OCI-LY7 (cell line): ENCODE data around the gene PHACTR4. TPM values are rescaled to one million over a fixed set of nuclear protein-coding genes. Genes with fewer than 3 reads are reported as not detected.

Experiments used
- BruUV-seq: library from RNA; stranded (reverse); fragments of 400-500 nt; replicated peaks from 2 replicates; lab custom pipeline; 2021; lab: Mats Ljungman, UMichigan
- CTCF ChIA-PET: fragments of 300-600 bp; sonication (Branson Sonifier 250); formaldehyde crosslinking; loops from one replicate; lab custom pipeline; 2022; ENCODE audit warnings: antibody characterized with exemption; ENCODE audit not compliant: unreplicated experiment; lab: Charles Lee
- POLR2A ChIA-PET: fragments of 300-600 bp; sonication (Branson Sonifier 250); formaldehyde crosslinking; loops from one replicate; lab custom pipeline; 2022; ENCODE audit warnings: antibody characterized with exemption; lab: Charles Lee
- DNase-seq: peaks from one replicate; pipeline ENCODE4 v3.0.0-alpha.2; 2015; ENCODE audit warnings: low spot score
- H2AFZ ChIP-seq: fragments of 200-600 bp; sonication (generic), shearing (Covaris generic); 2 replicates; pipeline ENCODE4 v1.6.1; 2014; ENCODE audit warnings: mild to moderate bottlenecking, antibody characterized with exemption, low read length, moderate library complexity
- H3K27ac ChIP-seq: fragments of 200-600 bp; sonication (generic); 2 replicates; pipeline ENCODE4 v1.5.1; 2014; ENCODE audit warnings: mixed run types, low read depth, mild to moderate bottlenecking, moderate library complexity, low read length, inconsistent platforms; ENCODE audit not compliant: poor library complexity, severe bottlenecking
- H3K36me3 ChIP-seq: fragments of 200-600 bp; sonication (generic); 2 replicates; pipeline ENCODE4 v1.6.1; 2014; ENCODE audit warnings: mild to moderate bottlenecking, antibody characterized with exemption, low read length, moderate library complexity, mixed read lengths; ENCODE audit not compliant: insufficient read depth
- H3K4me1 ChIP-seq: fragments of 200-600 bp; sonication (generic); 2 replicates; pipeline ENCODE4 v1.5.1; 2014; ENCODE audit warnings: mild to moderate bottlenecking, low read length; ENCODE audit not compliant: insufficient read depth, poor library complexity, severe bottlenecking
- H3K4me2 ChIP-seq: fragments of 200-600 bp; sonication (generic); 2 replicates; pipeline ENCODE4 v1.6.1; 2014; ENCODE audit warnings: mild to moderate bottlenecking, low read length
- H3K4me3 ChIP-seq: fragments of 200-600 bp; sonication (generic); 2 replicates; pipeline ENCODE4 v1.5.1; 2014; ENCODE audit warnings: mild to moderate bottlenecking, low read depth, low read length; ENCODE audit not compliant: poor library complexity, severe bottlenecking
- H3K79me2 ChIP-seq: fragments of 200-600 bp; sonication (generic); 2 replicates; pipeline ENCODE4 v1.6.1; 2016; ENCODE audit warnings: low read depth, mild to moderate bottlenecking, low read length, moderate library complexity, mixed read lengths; ENCODE audit not compliant: insufficient read depth
- H3K9me2 ChIP-seq: fragments of 200-600 bp; sonication (generic); 2 replicates; pipeline ENCODE4 v1.6.1; 2016; ENCODE audit warnings: mild to moderate bottlenecking, low read length, mixed read lengths; ENCODE audit not compliant: insufficient read depth
- H3K9me3 ChIP-seq: fragments of 200-600 bp; sonication (generic); 2 replicates; pipeline ENCODE4 v1.6.1; 2014; ENCODE audit warnings: mild to moderate bottlenecking, mixed run types, low read length, mixed read lengths
- H4K20me1 ChIP-seq: fragments of 200-600 bp; sonication (generic); 2 replicates; pipeline ENCODE4 v1.6.1; 2014; ENCODE audit warnings: mild to moderate bottlenecking, antibody characterized with exemption, low read length, moderate library complexity, mixed read lengths; ENCODE audit not compliant: insufficient read depth
- EZH2phosphoT487 ChIP-seq: fragments of 200-600 bp; sonication (generic); IDR thresholded peaks from 2 replicates; pipeline ENCODE4 v1.6.1; 2018; ENCODE audit warnings: low read depth, borderline replicate concordance, mild to moderate bottlenecking, mixed run types, antibody characterized with exemption, low read length, moderate library complexity, mixed read lengths
- intact Hi-C: fragments of 100-400 bp; cut with micrococcal nuclease; formaldehyde crosslinking; loops from one replicate; pipeline ENCODE4 v1.10.0; 2022; ENCODE audit not compliant: unreplicated experiment
- total RNA-seq, 2 experiments: library from RNA; depleted of rRNA in 1 of 2; stranded (reverse); fragments of >200 nt in 1 of 2; shearing (Covaris generic) in 1 of 2; gene quantifications; 2 replicates each; pipeline ENCODE4 v1.2.3, GENCODE V29; 2014 to 2022
- TF ChIP-seq, protein P1 (sequence below): fragments of 200-600 bp; sonication (generic); conservative IDR thresholded peaks from 2 replicates; pipeline ENCODE4 v1.5.1; 2014; ENCODE audit warnings: mild to moderate bottlenecking, antibody characterized with exemption, low read length, moderate library complexity, mixed read lengths

PHACTR4 gene
- total RNA-seq, 2 experiments from 2014 or later = 17.8 to 44.9 TPM

GRCh38 chr1:28456078-28456477 lies 86.5 kb downstream of the PHACTR4 start:
- DNase-seq = peak; percentile 40
- no TSS peak for BruUV-seq
- Histone ChIP-seq H2AFZ (no peak overlapping the region), H3K36me3 (peaks cover 11% of the 10 kb centered on the region; the same call in 1 of the 2 replicates), H4K20me1 (no peaks in the 10 kb centered on the region), H3K79me2 (no peaks in the 10 kb centered on the region), H3K4me1 (peaks cover 11% of the 10 kb centered on the region), H3K4me3 (no peak overlapping the region), H3K9me3 (no peaks in the 10 kb centered on the region), H3K4me2 (no peak overlapping the region), H3K27ac (no peak overlapping the region), H3K9me2 (no peaks in the 10 kb centered on the region)
- TF ChIP-seq, protein P1, sequence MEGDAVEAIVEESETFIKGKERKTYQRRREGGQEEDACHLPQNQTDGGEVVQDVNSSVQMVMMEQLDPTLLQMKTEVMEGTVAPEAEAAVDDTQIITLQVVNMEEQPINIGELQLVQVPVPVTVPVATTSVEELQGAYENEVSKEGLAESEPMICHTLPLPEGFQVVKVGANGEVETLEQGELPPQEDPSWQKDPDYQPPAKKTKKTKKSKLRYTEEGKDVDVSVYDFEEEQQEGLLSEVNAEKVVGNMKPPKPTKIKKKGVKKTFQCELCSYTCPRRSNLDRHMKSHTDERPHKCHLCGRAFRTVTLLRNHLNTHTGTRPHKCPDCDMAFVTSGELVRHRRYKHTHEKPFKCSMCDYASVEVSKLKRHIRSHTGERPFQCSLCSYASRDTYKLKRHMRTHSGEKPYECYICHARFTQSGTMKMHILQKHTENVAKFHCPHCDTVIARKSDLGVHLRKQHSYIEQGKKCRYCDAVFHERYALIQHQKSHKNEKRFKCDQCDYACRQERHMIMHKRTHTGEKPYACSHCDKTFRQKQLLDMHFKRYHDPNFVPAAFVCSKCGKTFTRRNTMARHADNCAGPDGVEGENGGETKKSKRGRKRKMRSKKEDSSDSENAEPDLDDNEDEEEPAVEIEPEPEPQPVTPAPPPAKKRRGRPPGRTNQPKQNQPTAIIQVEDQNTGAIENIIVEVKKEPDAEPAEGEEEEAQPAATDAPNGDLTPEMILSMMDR = no peak
- TF ChIP-seq EZH2phosphoT487 = no peak
- ChIA-PET POLR2A (no interaction called here), CTCF (no interaction called here)
- intact Hi-C loops = no loop called here

DNA sequence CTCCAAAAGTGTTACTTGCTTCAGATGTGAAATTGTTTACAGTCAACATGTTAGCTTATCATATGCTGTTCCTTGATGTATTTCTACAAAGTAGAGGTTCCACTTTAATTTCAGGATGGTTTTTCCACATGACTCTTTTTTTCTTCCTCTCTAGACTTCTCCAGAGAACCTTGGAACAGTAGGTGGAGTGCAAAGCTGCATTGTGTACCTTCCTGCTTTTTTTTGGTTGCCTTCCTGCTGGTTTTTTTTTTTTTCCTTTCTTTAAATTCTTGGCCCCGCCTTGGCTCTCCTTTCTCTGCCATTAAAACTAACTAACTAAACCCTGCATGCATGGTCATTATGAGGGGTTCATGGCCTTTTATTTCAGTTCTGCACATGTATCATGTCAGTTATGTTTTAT lies 88.1 kb downstream of the PHACTR4 start:
- Histone ChIP-seq H3K4me3 (no peak overlapping the region), H2AFZ (no peak overlapping the region), H4K20me1 (no peaks in the 10 kb centered on the region), H3K9me2 (no peaks in the 10 kb centered on the region), H3K79me2 (no peaks in the 10 kb centered on the region), H3K36me3 (peaks cover 11% of the 10 kb centered on the region; the same call in 1 of the 2 replicates), H3K9me3 (no peaks in the 10 kb centered on the region), H3K27ac (no peak overlapping the region), H3K4me1 (peaks cover 11% of the 10 kb centered on the region), H3K4me2 (no peak overlapping the region)
- intact Hi-C loops = no loop called here
- no peak for DNase-seq
- CTCF ChIA-PET = no interaction called here
- POLR2A ChIA-PET = no interaction called here
- no TSS peak for BruUV-seq
- TF ChIP-seq EZH2phosphoT487 = no peak
- TF ChIP-seq, protein P1 = no peak
